GM15510 (cell line): ENCODE results near the gene SIL1.

Source experiments
- POLR2A ChIP-seq: IDR thresholded peaks from 3 replicates; pipeline ENCODE4 v1.6.1; 2011; ENCODE audit warnings: borderline replicate concordance; ENCODE audit not compliant: insufficient read length; ENCODE audit errors: extremely low read depth

Gene SIL1

DNA sequence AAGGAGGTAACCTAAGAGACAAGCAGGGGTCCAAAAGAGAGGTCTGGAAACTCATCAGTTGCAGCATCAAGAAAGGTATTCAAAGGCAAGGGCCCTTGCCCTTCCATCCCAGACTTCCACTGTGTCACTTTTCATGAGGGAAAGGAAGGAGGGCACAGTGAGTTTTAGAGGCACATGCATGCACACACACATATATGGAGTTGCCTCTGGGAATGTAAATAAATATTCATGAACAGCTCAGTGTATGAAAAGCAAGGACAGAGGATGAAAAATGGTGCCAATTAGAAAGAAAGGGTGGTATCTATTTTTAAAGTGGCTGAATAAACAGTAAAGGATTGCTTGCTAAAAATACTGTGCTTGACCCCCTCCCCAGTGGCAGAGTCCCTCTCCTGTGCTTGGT is 217.7 kb downstream of the SIL1 start:
- TF ChIP-seq POLR2A: no peak

DNA sequence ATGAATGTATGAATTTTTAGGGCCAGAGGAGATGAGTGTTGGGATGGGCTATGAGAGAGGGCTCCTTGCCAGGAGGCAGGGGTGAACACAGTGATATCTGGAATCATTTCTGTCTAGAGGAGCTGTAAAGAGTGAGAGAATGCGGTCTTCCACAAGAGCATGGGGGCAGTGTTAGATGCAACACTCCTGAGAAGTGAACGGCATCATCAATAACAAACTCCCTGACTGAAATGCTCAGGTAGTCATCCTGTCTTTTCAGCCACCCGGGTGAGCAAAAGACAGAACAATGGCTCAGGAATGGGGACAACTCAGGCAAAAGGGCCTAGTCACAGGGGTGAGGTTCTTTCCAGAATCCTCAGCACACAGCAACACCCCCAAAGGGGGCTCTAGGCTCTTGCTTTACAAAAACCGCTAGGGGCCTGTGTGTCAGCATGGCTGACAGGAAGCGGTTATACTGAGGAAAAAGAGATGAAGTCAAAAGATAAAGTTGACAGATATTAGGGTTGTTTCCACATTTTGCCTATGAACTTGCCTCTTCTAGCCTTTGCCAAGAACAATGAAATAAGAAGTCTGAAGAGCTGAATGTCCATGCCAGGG is 218.4 kb downstream of the SIL1 start:
- no peak for TF ChIP-seq POLR2A

DNA sequence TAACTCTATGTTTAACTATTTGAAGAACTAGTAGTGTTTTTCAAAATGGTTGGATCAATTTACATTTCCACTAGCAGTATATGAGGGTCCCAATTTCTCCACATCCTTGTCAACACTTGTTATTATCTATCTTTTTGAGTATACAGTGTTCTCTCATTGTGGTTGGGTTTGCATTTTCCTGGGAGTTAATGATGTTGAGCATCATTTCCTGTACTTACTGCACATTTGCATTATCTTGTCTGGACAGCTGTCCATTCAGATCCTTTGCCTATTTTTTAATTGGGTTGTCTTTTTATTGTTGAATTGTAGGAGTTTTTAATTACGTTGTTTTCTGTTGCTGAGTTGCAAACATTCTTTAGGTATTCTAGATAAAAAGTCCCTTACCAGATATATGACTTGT is 219.6 kb downstream of the SIL1 start:
- no peak for TF ChIP-seq POLR2A

DNA sequence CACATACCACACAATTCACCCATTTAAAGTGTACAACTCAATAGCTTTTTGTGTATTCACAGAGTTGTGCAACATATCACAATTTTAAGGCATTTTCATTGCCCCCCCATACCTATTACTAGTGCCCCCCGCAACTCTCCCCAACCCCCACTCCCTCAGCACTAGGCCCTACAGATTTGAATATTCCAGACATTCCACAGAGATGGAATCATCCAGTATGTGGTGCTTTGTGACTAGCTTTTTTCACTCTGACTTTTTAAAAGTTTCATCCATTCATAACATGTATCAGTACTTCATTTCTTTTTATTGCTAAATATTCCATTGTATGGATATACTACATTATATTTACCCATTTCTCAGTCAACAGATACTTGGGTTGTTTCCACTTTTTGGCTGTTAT is 220.1 kb downstream of the SIL1 start:
- no peak for TF ChIP-seq POLR2A

DNA sequence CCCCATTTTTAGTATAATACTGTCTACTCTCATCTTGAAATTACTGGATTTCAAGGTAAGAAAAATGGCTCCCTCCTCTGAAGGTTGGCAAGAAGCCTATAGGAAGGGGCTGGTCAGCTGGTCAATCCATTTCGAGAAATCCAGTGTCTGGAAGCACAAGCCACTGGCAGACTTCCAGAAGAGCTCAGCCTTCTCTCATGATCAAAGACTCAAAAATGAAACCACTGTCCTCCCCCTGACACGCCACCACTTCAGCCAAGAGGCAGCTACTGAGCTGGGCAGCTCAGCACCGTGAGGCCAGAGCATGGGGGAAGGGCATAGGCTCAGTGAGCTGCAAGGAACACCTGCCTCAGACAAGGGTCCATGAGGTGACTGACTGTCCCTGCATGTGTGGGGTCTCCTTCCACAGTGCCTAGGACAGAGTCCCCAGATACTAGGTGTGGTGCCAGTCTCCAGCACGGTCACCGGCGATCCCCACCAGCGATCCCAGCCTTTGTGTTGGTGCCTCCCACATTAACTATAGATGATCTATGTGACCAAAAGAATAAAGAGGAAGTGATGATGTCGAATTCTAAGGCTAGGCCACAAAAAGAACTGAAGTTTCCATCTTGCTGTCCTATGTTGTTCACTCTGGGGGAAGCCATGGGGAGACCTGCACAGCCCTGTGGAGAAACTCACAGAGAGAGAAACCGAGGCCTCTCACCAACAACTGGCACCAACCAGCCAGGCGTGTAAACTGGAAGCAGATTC is 222.9 kb downstream of the SIL1 start:
- TF ChIP-seq POLR2A: no peak

DNA sequence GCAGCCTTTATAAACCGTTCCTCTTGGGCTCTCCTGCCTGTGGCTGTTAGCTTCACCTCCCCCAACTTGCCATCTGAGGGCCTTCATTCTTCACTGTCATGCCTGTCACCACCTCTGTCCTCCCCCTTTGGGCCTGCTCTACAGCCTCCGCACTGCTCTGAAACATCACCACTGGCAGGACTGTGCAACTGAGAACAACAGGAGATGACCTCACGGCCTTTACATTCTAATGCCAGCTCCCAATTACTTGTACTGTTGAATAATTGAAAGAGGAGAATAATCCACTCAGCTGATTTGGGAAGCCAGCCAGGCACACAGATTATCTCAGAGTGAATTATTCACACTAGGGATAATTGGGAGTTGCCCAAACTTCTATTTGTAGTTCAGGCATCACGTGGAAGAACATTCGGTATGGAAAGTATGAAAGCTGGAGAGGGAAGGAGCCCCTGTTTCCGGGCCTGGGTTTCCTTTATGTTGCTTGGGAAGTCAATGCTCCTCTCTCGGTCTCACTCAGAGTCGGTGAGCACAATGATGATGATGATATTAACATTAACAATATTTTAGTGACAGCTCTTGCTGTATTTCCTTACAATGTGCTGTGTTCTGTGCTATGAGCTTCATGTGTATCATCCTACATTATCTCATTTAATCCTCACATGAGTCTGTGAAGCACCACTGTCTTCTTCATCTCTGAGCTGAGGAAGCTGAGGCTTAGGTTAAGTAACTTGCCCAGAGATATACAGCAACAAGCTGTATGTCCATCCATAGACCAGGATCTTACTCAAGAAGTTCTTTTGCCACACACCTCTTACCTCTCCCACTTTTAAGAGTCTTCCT is 223.7 kb downstream of the SIL1 start:
- TF ChIP-seq POLR2A: no peak

DNA sequence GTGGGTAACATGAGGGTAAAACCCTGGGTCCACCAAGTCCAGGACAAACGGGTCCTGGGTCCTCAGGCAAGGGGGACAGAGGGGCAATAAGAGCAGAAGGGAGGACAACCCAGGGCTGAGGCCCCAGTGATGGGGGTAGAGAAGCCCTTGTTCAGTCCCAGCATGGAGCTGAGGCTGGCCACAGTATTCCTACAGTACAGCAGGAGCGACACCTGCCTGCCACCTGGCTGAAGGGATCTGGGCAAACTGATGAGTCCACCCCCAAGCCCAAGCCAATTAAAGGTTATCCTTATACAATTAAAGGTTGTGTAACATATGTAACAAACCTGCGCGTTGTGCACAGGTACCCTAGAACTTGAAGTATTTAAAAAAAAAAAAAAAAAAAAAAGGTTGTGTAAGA is 225.3 kb downstream of the SIL1 start:
- TF ChIP-seq POLR2A: no peak

DNA sequence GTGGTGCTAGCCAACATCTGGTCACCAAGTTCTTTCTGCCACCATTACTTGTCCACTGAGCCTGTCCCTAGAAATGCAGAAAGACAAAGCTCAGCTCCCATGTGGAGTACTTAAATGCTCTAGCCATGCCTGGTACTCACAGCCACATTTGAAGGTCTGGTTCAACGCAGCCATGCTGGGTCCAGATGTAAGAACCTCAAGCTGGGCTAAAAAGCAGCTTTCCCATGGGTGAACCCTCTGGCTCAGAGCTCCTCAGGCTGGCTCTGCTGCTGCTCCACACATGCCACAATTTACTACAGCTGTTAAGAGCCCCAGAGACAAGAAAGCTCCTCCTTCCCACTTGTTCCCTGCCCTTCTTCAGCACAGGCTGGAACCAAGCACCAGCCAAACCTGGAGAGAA is 225.9 kb downstream of the SIL1 start:
- no peak for TF ChIP-seq POLR2A

DNA sequence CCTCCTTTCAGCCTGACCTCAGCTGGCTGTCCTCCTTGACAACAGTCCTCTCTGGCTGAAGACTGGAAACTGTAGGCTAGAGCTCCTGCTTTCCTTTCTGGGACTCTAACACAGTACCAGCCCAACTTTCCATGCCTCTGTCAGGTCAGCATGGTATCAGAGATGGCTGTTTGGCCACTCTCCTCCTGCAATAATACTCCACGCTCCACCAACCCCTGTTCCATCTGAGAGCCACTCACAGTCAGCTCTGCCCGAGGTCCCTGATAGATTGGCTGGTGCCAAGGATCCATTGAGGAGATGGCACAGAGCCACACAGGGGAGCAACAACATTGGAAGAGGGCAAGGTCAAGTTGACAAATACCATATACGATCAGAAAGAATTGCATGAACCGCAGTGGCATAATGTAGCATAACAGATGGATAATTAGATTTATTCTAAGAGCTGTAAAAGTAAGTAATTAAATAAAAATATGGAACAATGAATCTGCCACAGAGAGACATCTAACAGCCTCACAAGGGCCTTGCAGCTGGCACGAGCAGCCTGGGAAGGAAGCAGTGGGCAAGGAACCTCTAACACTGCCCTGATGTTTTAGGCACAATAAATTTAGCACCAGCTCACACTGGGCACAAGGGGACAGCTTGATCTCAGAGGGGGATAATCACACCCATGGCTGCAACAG is 228.7 kb downstream of the SIL1 start:
- TF ChIP-seq POLR2A: no peak

DNA sequence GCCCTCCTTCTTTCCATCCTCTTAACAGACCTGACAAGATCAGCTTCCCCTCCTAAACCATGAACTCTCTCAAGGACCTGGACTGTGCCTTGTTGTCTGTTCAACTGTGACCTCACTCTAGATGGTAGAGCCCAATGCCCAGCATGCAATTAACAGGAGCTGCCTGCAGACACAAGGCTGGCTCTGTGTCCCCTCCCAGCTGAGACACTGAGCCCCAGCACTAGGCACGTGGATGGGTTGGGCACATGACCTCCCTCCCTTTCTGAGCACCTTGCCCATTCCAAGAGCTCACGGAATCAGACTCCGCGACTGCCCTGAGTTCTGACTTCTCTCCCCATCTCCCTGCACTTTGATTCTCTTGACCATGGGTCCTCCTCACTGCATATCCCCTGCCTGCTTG is 229.6 kb downstream of the SIL1 start:
- no peak for TF ChIP-seq POLR2A

DNA sequence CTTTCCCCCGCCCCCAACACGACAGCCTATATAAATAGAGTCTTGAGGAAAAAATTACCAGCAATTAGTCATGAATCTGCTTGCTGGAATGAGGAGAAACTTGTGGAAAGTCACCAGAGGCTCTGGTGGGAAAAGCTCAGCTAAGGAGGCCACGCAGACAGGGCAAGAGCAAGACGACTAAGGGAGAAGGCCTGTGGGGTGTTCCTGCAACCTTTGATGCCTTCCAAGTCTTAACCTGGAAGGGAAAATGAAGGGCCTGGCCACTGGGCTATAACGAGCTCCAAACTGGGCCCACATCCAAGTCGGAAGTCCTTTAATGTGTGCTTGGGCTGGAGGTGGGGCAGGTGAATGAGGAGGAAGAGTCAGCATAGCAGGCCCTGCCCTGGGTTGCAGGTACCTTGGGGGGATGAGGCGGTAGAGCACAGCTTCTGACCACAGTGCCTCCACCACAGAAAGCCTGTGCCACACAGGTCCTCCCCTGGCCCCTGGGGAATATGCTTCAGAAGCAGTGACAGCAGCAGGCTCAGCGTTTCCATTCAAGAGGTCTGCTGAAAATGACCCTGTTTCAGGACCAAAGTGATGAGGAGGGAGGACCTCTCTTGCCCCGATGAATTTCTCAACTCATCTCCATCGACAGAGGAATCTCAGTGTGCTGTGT is 230.2 kb downstream of the SIL1 start:
- no peak for TF ChIP-seq POLR2A

DNA sequence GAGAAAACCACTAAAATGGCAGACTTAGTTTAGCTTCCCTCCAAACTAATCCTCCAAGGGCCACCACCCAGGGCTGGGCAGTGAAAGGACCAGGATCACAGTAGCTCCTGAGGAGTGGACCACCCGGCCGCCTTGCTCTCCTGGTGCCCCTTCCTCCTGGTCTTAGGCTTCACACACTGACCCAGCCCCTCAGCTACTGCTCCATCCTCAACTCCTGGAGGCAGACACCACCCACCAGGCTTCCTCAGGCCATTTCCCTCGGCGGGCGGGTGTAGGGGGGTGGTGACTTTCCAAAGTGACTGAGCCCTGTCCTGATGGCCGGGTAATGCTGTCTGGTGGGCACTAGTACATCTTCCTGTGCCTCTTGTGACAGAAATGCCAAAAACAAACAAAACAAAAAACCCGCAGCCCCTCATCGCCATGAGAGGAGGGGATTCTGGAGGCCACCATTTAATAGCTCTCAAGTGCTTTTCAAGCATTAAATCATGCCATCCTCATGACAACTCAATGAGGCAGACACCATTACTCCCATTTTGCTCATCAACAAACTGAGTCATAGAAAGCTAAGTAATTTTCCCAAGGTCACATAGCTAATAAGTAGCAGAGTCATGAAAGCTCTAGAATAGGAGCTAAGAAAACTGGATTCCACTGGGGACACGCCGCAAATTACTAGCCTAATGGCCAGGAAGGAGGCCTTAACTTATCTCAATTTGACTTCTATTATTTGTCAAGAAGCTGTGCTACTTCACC is 231.8 kb downstream of the SIL1 start:
- no peak for TF ChIP-seq POLR2A

DNA sequence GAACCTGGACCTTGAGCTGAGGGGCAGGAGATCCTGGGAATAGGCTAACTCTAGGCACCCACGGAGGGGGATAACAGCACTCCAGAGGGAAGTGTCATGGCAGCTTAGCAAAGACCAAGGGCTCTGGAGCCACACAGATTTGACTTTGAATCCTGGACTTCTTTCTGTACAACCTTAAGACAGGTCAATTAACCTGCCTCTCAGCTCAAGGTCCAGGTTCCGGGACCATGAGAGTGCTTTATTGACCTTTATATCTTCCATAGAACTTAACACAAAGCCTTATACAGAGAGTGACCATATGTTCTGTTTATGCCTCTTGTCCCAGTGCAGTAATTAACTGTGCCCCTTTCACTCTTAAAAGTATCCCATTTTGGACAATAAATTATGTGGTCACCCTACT is 232.5 kb downstream of the SIL1 start:
- TF ChIP-seq POLR2A: no peak

DNA sequence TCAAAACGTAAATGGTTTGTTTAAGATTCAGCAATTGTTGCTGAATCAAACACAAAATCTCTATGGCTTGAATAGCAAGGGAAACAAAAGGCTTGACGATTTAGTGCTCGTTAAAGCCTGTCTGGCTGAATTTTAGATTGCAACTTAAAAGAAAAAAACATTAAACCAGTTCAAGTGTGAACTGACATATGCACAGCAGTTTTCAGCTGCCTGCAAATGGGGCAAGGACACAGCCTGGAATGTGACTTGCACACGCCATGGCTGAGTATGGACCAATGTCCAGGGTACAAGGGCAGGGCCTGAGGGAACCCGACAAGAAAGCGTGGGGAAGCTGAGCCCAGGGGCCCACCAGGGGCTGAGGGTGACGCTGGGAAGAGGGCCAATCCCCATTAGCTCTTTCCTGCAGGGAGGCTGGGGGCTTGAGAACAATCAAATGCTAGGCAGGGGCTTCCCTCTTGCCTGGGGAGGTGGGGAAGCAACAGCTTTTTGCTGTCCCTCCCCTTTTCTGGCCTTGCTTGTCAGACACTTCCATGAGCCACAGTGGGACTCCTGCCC is 233.4 kb downstream of the SIL1 start:
- TF ChIP-seq POLR2A: no peak

DNA sequence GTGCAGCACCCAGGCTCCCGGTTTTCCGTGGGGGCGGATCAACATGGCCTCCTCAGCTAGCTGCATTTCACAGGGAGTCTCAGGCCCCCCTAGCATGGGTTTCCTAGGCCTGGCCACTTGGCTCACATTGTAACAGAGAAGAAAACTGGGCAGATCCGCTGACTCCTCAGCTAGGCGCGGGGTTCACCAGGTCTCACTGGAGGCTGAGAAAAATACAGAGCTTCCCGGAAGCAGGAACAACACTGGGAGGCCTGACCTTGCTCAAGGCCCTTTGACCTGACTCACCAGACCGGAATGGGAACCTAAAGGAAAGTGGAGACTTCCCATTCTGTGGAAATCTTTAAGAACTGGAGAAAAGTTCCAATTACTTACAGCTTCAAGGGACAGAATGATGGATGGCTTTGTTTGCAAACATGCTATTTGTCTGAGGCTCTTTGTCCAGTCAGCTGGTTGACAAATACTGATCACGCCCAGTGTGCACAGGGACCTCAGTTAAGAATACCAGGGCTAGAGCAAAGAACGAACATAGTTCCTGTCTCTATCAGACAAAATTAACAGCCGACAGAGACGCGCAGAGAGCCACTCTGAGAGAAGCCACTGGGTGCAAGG is 234.3 kb downstream of the SIL1 start:
- no peak for TF ChIP-seq POLR2A
